Subcutaneous adipose tissue (tissue), 4 donors: ENCODE data around the gene UBASH3B. TPM values are rescaled to one million over a fixed set of nuclear protein-coding genes. Genes with fewer than 3 reads are reported as not detected.

Experiments used
- CTCF ChIP-seq: fragments of 450-650 bp; IDR thresholded peaks from one replicate; pipeline ENCODE4 v1.5.1; 2016; ENCODE audit warnings: low read depth, mild to moderate bottlenecking, control low read depth, antibody characterized with exemption, moderate library complexity
- total RNA-seq, 4 donors: library from RNA; depleted of rRNA; stranded (reverse); fragments of >200 nt; gene quantifications; one replicate each; pipeline ENCODE4 v1.1.0, GENCODE V29; 2016

Gene UBASH3B
- total RNA-seq, 4 donors from 2014 or later = 2.4 to 15.3 (median 7.1) TPM

GRCh38 chr11:122671400-122671891, 15.9 kb downstream of the UBASH3B start:
- TF ChIP-seq CTCF = no peak

- TF ChIP-seq CTCF = no peak
Measured at GRCh38 chr11:122672892-122673291, 17.4 kb downstream of the UBASH3B start.

- no peak for TF ChIP-seq CTCF
Measured at GRCh38 chr11:122673701-122674100, 18.2 kb downstream of the UBASH3B start.

- TF ChIP-seq CTCF = no peak
Measured at GRCh38 chr11:122676638-122677037, 21.1 kb downstream of the UBASH3B start.

GRCh38 chr11:122677256-122677655, 21.7 kb downstream of the UBASH3B start:
- TF ChIP-seq CTCF = no peak

GRCh38 chr11:122678406-122678805, 22.9 kb downstream of the UBASH3B start:
- no peak for TF ChIP-seq CTCF

- TF ChIP-seq CTCF = no peak
Measured at GRCh38 chr11:122679466-122679865, 23.9 kb downstream of the UBASH3B start.

- no peak for TF ChIP-seq CTCF
Measured at GRCh38 chr11:122681070-122681469, 25.5 kb downstream of the UBASH3B start.
